NOMO-1 treated with dmso at 0.1 percent for 144 hours (cell line): ENCODE results near the gene C19orf33.

Source experiments
- DNase-seq: peaks from one replicate; lab custom pipeline; 2025; ENCODE audit not compliant: unreplicated experiment; lab: John Stamatoyannopoulos, UW

Gene C19orf33

DNA sequence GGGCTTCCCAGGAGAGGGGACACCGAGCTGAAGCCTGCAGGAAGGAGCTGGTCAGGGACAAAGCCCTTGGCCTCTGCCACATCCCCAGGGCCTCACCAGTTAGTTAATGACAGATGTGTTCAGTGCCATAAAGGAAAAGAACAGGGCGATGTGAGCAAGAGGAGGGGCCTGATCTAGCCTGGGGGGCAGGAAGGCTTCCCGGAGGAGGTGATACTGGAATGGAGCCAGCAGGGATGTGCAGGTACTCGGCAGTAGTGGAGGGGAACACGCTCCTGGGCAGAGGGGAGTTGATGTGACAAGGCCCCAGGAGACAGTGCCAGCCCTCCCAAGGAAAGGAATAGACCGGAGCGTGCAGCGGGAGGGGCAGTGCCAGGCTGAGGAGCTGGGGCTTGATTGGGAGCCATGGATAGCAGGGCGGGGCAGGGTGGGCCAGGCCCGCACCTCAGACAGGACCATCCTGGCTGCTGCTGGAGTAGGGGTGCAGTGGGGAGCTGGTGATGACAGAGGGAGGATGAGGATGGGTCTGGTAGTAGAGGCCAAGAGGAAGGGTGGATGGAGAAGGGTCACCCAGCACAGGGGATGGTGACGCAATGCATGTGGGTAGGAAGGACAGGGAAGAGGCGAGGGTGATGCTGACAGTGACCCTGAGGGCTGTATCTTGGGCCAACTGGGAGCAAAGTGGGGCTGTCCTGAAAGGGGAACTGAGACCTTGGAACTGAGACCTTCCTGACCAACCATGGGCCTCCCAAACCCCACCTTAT, 4.1 kb downstream of the C19orf33 start:
- no peak for DNase-seq

DNA sequence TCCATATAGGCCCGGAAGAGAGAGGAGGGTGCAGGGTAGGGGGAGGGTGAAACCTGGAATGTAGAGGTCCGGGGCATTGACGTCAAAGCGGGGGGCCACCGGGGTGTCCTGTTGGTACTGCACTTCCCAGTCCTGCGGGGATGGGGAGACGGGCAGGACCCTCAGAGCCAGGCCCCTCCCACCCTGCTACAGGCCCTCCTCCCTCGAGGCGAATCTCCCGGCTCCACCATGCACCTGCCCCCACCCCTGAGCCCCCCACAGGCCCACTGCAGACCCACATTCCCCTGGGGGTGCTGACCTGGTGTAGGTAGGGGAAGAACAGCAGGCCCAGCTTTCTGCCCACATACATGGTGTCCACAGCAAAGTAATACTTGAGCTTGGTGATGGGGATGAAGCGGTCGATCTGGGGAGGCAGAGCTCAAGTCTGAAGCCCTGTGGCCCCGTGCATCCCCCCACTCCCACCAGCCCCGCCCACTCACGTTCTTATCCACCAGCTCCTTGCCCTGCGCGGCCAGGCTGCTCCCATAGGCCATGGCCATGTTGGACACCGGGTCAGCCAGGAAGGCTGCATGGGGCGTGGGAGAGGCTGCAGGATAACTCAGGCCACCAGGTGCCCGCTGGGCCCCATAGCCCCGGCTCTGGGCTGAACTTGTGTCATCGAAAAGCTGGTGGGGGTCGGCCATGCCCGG, 5.0 kb downstream of the C19orf33 start:
- DNase-seq: no peak

DNA sequence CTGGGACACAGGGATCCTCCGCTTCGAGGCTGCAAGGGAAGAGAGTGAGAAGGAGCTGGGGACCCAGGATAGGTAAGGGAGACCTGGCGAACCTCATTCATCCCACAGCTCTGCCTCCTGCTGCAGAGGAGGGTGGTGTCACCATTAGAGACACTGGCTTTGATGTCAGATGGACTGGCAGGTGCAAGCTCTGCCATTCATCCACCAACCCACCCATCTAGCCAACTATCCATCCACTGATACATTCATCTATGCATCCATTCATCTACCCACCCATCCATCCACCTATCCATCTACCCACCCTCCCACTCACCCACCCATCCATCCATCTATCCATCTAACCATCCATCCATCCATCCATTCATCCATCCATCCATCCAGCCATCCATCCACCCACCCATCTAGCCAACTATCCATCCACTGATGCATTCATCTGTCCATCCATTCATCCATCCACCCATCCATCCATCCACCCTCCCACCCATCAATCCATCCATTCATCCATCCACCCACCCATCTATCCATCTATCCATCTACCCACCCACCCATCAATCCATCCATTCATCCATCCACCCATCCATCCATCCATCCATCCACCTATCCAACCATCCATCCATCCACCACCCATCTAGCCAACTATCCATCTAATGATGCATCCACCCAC, 5.7 kb downstream of the C19orf33 start:
- DNase-seq: no peak

DNA sequence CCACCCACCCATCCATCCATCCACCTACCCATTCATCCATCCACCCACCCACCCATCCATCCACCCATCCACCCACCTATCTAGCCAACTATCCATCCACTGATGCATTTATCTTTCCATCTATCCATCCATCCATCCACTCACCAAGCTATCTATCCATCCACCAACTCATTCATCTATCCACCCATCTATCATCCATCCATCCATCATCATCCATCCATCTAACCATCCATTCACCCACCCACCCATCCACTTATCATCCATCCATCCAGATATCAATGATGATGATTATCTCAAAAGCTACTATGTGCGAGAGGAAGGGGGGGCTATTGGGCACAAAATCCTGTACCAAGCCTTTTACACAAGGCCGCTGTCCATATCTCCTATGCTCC, 6.2 kb downstream of the C19orf33 start:
- DNase-seq: no peak

DNA sequence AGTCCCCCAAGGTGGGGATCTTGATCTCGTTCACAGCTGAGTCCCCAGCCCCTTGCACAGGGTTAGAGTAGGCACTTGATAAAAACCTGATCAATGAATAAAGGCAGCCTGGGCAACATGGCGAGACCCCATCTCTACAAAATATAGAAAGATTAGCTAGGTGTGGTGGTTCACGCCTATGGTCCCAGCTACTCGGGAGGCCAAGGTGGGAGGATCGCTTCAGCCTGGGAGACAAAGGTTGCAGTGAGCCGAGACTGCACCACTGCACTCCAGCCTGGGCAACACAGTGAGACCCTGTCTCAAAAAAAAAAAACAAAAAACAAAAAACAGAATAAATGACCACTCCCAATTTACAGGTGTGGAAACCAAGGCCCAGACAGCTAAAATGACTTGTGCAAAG, 6.9 kb downstream of the C19orf33 start:
- no peak for DNase-seq

DNA sequence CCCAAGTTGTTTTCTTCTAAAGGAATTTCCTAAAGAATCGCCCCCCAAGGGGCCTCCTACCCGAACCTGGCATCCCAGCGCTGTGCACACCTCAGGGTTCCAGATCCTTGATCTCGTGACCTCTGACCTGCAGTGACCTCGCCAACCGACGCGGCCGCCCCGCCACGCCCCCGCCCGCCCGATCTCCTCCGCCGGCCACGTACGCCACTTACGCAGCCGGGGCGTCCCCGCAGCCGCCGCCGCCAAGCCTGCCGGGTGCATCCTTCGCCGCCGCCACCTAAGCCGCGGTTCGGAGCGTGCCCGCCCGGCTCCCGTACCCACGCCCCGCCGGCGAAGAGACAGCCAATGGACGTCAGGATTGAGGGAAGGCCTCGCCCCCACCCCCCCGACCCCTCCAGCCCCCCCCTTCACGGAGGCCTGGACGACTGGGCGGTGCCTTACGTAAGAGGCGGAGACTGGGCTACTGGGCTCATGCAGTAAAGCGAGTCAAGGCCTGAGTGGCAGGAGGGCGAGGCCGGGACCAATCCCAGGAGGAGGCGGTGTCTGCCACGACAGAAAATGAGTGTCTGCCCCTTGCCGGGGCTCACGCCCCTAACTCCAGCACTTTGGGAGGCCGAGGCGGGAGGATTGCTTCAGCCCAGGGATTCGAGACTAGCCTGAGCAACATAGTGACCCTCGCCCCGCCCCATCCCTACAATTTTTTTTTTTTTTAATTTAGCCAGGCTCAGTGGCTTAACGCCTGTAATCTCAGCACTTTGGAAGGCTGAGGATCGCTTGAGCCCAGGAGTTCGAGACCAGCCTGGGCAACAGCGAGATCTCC, 11.8 kb downstream of the C19orf33 start, which contains the start of gene YIF1B:
Gene YIF1B (minus strand): TSS at position 291 of the 820 bp plus-strand sequence. CDS start 30 bp downstream, at position 261.
- DNase-seq: peak; percentile 97

DNA sequence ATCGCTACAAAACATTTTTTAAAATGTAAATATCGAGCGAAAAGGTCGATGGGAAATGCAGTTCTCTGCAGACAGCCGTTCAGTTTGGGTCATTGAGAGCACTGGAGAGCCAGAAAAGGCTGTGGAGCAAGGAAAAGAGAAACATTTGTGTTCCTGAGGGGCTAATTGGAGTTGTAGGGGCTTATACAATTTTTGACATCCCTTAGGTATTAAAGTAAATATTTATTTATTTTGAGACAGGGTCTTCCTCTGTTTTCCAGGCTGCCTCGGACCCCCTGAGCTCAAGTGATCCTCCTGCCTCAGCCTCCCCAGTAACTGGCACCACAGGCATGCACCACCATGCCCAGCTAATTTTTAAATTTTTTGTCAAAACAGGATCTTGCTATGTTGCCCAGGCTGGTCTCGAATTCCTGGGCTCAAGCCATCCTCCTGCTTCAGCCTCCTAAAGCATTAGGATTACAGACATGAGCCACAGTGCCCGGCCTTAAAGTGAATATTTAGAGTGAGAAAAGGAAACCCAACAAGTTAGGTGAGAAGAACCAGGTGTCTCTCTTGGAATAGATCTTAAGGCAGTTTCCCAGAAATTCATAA, 12.5 kb downstream of the C19orf33 start:
- no peak for DNase-seq

DNA sequence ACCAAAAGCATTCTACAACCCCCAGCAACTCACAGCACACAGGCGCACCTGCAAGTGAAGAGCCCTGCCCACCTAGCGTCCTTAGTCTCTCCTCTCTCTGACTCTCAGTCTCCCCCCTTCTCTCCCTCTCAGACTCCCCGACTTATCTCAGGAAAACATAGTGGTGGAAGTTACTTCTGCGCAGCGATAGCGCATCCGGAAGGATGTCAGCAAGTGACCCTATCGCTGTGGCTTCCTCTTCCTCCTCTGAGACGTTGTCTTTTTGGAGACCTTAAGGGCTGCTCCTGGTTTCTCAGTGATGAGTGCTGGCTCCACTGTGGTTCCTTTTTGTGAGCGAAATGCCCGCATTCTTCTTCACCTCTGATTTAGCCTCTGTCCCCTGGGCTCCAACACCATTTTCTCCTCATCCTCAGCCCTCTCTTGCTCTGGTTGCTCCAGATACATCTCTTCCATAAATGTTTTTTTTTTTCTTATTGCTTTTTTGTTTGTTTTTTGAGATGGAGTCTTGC, 13.1 kb downstream of the C19orf33 start:
- DNase-seq: peak; percentile 58

DNA sequence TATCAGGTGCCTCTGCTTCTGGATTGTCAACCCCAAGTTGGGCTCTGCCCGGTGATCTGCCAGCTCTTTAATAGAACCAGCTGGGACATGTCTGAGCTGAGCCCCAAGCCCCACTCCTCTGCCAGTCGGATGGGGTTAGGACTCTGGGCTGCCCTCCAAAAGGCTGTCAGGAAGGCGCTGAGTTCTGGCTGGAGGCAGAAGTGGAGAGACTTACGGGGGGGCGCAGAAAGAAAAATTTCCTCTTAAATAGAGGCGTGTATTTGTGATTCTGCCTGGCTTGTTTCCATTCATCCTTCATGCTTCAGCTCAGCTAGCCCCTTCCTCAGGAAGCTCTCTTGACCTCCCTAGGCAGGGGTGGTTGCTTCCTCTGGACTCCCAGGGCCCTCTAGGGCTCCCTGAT, 14.6 kb downstream of the C19orf33 start:
- DNase-seq: no peak

DNA sequence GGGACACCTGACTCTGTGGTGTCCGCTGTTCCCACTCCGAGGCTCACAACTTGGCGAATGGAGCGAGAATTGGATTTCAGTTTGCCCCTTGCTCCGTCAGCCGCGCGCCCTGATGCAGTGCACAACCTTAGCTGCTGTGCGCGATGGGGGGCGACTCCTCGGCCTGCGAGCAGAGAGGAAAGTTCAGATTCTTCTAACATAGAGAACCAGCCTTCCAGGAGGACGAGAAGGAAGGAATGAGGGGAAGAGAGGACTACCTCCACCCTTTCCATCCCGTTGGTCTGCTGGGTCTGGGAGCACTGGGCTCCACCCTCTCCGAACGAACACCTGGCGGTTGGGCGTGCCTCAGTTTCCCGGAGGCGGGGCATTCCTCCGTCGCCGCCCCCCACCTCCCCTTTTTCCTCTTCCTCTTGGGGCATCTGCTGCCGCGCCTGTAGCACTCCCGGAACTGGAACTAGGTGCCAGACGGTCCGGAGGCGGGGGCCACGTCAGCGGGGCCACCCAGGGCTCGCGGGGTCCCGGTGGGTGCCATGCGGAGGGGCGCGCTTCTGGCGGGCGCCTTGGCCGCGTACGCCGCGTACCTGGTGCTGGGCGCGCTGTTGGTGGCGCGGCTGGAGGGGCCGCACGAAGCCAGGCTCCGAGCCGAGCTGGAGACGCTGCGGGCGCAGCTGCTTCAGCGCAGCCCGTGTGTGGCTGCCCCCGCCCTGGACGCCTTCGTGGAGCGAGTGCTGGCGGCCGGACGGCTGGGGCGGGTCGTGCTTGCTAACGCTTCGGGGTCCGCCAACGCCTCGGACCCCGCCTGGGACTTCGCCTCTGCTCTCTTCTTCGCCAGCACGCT, 15.6 kb downstream of the C19orf33 start, which contains the start of gene KCNK6:
Gene KCNK6 (plus strand): TSS at position 425 of the 838 bp plus-strand sequence. CDS start 106 bp downstream, at position 531.
- DNase-seq: no peak

DNA sequence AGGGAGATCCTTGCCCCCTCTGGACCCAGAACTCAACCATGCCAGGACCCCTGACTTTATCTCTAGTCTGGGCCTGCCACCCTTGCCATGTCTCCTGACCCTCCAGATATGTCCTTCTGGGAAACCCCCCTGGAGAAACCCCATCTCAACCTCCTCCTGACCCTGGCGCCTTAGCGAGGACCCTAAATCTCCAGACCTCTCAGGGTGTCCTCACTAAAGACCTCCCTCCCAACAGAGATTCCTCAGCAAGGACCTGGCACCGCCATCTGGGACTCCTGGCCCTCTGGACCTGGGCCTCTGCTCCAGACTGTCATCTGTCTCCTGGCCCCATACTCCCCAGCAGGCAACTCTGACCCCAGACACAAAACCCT, 16.9 kb downstream of the C19orf33 start:
- DNase-seq: no peak

DNA sequence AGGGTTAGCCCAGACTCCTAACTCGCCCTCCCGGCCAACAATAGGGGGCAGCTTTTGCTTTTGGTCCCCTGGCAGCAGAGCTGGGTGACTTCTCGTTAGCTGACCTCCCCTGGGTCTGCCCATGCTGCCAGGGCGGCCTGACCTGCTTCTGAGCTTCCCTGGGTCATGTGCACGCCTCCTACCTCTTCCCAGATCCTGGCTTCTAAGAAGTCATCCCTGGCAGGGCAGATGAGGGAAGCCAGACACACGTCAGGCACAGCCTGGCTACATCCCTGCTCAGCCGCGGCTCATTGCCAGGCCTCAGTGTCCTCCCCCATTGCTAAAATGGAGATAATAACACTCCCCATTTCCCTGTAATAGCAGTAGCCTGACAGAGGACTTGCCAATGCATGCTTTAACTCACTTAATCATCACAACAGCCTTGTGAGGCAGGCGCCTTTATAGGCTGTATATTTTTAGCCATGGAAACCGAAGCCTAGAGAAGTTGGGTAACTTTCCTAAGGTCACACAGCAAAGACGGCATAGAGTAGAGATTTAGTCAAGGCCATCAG, 17.7 kb downstream of the C19orf33 start:
- no peak for DNase-seq

DNA sequence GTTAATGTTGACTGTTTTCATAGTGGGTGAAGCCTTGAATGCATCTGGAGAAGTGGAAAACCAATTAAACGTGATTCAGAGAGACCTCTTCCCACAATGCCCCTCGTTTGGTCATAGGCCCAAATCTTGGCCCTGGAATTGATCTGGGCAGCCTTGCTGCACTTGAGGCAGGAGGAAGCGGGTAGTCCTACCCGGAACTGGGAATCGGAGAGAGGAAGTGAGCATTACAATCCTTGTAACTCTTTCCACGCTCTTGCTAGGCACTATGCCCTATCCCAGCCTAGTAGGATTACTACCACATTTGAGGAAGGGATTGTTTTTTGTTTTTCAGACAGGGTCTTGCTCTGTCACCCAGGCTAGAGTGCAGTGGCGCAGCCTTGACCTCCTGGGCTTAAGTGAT, 19.2 kb downstream of the C19orf33 start:
- no peak for DNase-seq

DNA sequence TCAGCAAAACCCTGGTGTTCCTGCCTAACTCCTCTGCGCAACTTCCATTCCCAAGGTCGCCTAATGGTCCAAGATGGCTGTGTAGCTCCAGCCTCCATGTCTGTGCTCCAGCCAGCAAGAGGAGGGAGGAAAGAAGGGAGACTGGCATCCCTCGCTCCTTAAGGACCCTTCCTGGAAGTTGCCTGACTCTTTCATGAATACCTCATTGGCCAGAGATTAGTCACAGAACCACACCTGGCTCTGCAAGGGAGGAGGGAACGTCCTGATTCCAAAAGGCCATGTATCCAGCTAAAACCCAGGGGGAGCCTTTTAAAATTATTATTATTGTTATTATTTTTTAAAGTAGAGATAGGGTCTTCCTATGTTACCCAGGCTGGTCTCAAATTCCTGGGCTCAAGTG, 20.4 kb downstream of the C19orf33 start:
- DNase-seq: no peak

DNA sequence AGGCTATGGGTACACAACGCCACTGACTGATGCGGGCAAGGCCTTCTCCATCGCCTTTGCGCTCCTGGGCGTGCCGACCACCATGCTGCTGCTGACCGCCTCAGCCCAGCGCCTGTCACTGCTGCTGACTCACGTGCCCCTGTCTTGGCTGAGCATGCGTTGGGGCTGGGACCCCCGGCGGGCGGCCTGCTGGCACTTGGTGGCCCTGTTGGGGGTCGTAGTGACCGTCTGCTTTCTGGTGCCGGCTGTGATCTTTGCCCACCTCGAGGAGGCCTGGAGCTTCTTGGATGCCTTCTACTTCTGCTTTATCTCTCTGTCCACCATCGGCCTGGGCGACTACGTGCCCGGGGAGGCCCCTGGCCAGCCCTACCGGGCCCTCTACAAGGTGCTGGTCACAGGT, 22.5 kb downstream of the C19orf33 start:
- no peak for DNase-seq

DNA sequence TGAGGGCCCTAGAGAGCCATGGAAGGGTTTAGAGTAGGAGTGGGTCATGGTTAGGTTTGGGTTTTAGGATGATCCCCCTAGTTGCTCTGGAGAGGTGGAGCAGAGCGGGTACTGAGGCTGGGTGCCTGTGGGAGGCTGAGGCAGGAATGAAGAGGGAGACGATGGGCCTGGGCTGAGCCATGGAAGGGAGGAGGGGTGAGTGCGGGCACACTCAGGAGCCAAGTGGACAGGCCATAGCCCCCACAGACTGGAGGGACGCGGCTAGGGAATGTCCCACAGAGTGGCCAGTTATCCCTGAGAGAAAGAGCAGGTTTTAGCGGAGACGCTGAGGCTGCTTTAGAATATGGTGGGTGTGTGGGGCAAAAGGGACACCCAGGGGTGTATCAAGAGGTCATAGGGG, 25.6 kb downstream of the C19orf33 start:
- no peak for DNase-seq

DNA sequence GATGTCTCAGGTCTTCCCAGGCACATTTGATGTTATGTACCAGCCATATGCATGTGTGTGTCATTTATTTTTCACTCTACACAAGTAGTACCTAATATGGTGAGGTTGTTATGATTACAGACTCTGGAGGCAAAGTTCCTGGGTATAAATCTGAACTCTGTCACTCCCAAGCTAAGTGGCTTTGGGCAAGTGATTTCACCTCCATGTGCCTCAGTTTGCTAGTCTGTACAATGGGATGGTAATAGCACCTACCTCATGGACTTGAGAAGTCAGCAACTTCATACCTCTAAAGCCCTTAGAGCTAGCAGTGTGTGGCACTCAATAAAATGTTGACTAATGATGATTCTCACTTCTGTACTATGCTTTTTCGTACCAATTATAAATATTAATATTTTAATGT, 27.7 kb downstream of the C19orf33 start:
- no peak for DNase-seq

DNA sequence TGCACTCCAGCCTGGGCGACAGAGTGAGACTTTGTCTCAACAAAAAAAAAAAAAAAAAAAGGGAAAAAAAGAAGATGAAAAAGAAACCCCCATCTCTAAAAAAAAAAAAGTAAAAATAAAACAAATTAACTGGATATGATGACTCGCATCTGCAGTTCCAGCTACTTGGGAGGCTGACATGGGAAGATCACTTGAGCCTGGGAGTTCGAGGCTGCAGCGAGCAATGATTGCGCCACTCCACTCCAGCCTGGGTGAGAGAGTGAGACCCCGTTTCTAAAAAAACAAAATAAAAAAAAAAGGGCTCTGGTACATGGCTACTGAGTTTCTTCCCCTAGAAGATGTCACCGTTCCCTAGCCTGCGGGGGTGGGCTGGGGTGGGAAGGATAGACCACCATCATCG, 29.2 kb downstream of the C19orf33 start:
- DNase-seq: no peak

DNA sequence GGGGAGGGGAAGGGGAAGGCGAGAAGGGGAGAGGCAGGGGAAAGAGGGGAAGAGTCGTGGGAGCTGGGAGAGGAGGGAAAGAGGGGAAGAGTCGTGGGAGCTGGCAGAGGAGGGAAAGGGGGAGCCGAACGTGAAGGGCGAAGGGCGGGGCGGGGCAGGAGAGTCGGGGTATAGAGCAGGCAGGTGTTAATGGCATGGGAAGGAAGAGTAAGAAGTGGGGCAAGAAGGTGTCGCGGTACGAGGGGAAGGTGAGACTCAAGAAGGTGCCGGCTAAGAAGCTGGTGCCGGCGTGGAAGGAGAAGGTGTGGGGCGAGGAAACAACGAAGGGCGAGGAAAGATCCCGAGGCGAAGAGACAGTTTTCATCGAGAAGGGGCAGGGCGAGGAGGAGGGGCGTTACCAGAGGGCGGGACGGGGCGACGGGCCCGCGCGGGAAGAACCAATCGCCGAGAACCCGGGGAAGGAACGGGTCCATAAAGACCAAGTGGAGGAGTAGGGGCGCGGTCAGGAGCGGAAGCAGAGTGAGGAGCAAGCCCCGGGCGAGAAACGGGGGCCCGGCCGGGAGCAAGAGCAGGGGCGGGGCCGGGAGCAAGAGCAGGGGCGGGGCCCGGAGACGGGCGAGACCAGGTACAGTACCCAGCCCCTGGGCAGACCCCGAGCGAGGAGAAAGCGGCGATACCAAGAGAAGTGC, 32.0 kb downstream of the C19orf33 start:
- DNase-seq: peak; percentile 97
